GM12873 (cell line): Measurements from ENCODE around the gene MAP3K3.

Experiments used
- CTCF ChIP-seq: IDR thresholded peaks from 2 replicates; pipeline ENCODE4 v1.5.1; 2012; ENCODE audit warnings: low read depth, mild to moderate bottlenecking, moderate library complexity, low read length, control low read depth; ENCODE audit not compliant: insufficient read depth; ENCODE audit errors: missing control alignments

Gene MAP3K3

GRCh38 chr17:63693411-63694113, 71.3 kb downstream of the MAP3K3 start:
- TF ChIP-seq CTCF: no peak

DNA sequence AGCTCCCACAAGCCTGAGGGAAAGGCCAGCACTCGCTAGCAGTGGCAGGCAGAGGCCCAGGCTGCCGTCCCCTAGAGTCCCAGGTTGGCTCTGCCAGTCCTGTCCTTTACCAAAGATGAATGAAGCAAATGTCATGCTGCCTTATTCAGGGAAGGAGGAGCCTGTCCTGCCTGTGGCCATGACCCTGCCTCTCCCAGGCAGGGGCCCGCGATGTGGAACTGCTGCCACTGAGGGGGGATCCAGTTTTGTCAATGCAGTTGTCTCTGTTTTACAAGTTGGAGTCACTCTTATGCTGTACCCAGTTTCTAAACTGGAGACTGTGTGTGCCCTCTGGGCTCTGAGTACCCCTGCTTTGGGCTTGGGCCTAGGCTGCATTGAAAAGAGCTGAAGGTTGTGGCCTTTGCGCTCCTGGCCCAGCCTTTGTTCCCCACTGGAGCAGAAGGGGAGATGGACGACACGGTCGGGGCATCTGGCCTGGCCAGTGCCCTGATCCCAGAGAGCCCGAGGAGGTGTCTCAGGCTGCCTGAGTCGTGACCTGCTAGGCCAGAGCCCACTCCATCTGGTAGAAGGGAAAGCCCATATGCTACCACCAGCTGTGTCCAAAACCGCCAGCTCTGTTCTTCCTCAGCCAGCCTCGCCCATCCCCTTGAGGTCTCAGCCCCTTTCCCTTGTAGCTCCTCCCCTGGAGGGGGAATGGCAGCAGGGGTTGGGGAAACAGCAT, 72.2 kb downstream of the MAP3K3 start:
- no peak for TF ChIP-seq CTCF

DNA sequence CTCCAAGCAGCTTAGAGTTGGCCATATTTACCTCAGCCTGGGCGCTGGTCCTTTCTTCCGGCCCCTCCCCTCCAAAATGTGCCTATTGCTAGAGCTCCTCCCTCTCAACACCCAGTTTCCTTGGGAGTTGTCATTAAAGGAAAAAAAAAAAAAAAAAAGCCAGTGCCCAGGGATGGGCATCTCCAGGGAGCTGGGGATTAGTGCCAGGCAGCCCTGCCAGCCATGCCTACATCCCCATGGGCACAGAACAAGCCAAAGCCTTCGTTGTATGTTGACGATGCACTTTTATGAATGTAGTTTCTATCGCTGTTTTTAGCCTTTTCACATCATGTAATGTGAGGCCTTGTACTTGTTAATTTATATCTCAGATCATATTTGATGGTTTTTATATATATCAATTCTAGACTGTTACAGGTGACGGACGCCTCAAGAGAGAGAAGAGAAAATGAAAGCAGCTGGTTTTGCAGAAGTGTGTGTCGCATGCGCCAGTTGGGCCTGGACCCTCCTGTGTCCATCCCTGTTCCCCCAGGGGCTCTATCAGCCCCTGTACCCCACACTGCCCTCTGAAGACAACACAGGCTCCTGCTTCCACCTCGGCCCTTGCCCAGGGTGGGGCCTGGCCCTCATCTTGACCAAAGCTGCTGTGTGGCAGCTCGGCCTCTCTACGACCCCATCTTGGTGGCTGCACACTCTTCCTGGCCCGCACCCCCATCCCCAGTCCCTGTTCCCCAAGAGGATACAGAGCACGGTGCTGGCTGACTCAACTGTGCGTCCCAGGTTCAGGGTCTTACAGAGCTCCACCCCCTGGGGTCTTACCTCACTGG, 72.9 kb downstream of the MAP3K3 start:
- TF ChIP-seq CTCF: no peak

- no peak for TF ChIP-seq CTCF
Observed at GRCh38 chr17:63695889-63696288, 73.7 kb downstream of the MAP3K3 start.

GRCh38 chr17:63696381-63696961, 74.3 kb downstream of the MAP3K3 start:
- peak; percentile 61 for TF ChIP-seq CTCF

- TF ChIP-seq CTCF: peak; percentile 84
Observed at GRCh38 chr17:63697341-63698286, 75.4 kb downstream of the MAP3K3 start.
